Calu3 (cell line): ENCODE data around the gene HTR2C. TPM values are rescaled to one million over a fixed set of nuclear protein-coding genes. Genes with fewer than 3 reads are reported as not detected.

Experiments used
- BruUV-seq: library from RNA; stranded (reverse); fragments of 400-500 nt; replicated peaks from 2 replicates; lab custom pipeline; 2021; lab: Mats Ljungman, UMichigan
- CTCF ChIA-PET: fragments of 300-600 bp; sonication (Branson Sonifier 250); formaldehyde crosslinking; loops from one replicate; lab custom pipeline; 2022; ENCODE audit warnings: antibody characterized with exemption; lab: Charles Lee
- DNase-seq: peaks from one replicate; pipeline ENCODE4 v3.0.0; 2022
- H3K27ac Mint-ChIP-seq: one replicate; pipeline ENCODE4 v1.8.0; 2022; ENCODE audit warnings: mixed read lengths; ENCODE audit not compliant: unreplicated experiment
- H3K27me3 Mint-ChIP-seq: one replicate; pipeline ENCODE4 v1.8.0; 2022; ENCODE audit warnings: mixed read lengths; ENCODE audit not compliant: unreplicated experiment
- H3K36me3 Mint-ChIP-seq: one replicate; pipeline ENCODE4 v1.8.0; 2022; ENCODE audit warnings: mild to moderate bottlenecking, moderate library complexity, mixed read lengths; ENCODE audit not compliant: insufficient read depth, unreplicated experiment
- H3K4me1 Mint-ChIP-seq: one replicate; pipeline ENCODE4 v1.8.0; 2022; ENCODE audit warnings: mild to moderate bottlenecking, low read depth, mixed read lengths; ENCODE audit not compliant: unreplicated experiment
- H3K4me3 Mint-ChIP-seq: one replicate; pipeline ENCODE4 v1.8.0; 2022; ENCODE audit warnings: mild to moderate bottlenecking, low read depth, moderate library complexity, mixed read lengths; ENCODE audit not compliant: unreplicated experiment
- H3K9me3 Mint-ChIP-seq: one replicate; pipeline ENCODE4 v1.8.0; 2022; ENCODE audit warnings: low read depth, mixed read lengths; ENCODE audit not compliant: unreplicated experiment
- CTCF ChIP-seq: fragments of 200-600 bp; IDR thresholded peaks from one replicate; pipeline ENCODE4 v1.8.0; 2022; ENCODE audit warnings: antibody characterized with exemption; ENCODE audit not compliant: unreplicated experiment
- intact Hi-C: fragments of 100-400 bp; cut with micrococcal nuclease; formaldehyde crosslinking; loops from one replicate; pipeline ENCODE4 v1.10.0; 2022; ENCODE audit not compliant: unreplicated experiment
- total RNA-seq: library from RNA; stranded (reverse); gene quantifications from 2 replicates; pipeline ENCODE4 v1.2.3, GENCODE V29; 2022

HTR2C gene
- total RNA-seq, 1 experiment from 2014 or later = not detected

GRCh38 chrX:114782925-114783324 lies 199.0 kb downstream of the HTR2C start:
- no peak overlapping the region for H3K4me3 Mint-ChIP-seq
- BruUV-seq = no TSS peak
- CTCF ChIA-PET = no interaction called here
- H3K27me3 Mint-ChIP-seq = no peaks in the 10 kb centered on the region
- DNase-seq = no peak
- intact Hi-C loops = no loop called here
- H3K27ac Mint-ChIP-seq = no peak overlapping the region
- H3K9me3 Mint-ChIP-seq = no peaks in the 10 kb centered on the region
- H3K4me1 Mint-ChIP-seq = no peaks in the 10 kb centered on the region
- no peaks in the 10 kb centered on the region for H3K36me3 Mint-ChIP-seq
- TF ChIP-seq CTCF = no peak

DNA sequence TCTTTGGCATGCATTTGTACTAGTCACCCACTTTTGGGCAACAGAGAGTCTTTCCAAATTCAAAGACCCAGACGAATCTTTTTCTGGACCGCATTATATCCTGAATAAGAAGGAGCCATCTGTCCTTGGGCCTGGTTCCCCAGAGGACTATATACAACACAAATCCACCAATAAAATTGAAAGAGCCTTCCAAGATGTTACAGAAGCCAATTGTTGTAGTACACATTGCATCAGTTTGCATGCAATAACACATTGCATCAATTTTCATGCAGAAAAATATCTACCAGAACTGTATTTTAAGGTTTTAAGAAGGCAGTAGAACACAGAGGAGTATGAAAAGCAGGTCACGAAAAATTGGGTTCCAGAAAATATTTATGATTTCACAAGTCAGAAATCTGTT lies 203.2 kb downstream of the HTR2C start:
- H3K4me3 Mint-ChIP-seq = no peak overlapping the region
- no peak overlapping the region for H3K27ac Mint-ChIP-seq
- no peak for DNase-seq
- no peaks in the 10 kb centered on the region for H3K27me3 Mint-ChIP-seq
- no peak for TF ChIP-seq CTCF
- H3K9me3 Mint-ChIP-seq = no peaks in the 10 kb centered on the region
- CTCF ChIA-PET = no interaction called here
- intact Hi-C loops = no loop called here
- H3K4me1 Mint-ChIP-seq = no peaks in the 10 kb centered on the region
- H3K36me3 Mint-ChIP-seq = no peaks in the 10 kb centered on the region
- BruUV-seq = no TSS peak

- CTCF ChIA-PET = no interaction called here
- Mint-ChIP-seq H3K4me1 (peaks cover 16% of the 10 kb centered on the region), H3K27me3 (no peaks in the 10 kb centered on the region), H3K4me3 (no peak overlapping the region), H3K36me3 (no peaks in the 10 kb centered on the region), H3K9me3 (no peaks in the 10 kb centered on the region), H3K27ac (peak overlapping the region; percentile 71)
- DNase-seq = peak; percentile 1
- intact Hi-C loops = no loop called here
- TF ChIP-seq CTCF = no peak
- BruUV-seq = no TSS peak
Observed at GRCh38 chrX:114797494-114797893, 213.6 kb downstream of the HTR2C start.

DNA sequence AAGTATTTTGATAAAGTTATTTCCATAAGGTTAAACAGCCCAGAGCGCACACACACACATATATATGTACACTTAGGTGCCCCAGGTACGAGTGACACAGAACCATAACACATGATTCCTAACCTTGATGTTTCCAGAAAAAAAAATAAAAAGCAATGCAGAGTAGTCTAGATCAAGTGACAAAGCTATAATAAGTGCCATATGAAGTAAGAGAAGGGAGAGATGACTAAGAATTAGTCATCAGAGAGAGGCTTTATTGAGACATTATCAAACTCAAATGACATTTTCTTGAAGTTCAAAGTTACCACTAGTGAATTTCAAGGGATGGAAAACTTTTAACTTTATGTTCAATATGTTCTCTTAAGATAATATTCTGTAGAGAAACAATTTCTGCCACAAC lies 215.0 kb downstream of the HTR2C start:
- CTCF ChIA-PET = no interaction called here
- DNase-seq = no peak

More for the DNA sequence above, 215.0 kb downstream of the HTR2C start:
- BruUV-seq = no TSS peak
- Mint-ChIP-seq H3K36me3 (no peaks in the 10 kb centered on the region), H3K9me3 (no peaks in the 10 kb centered on the region), H3K27ac (peak overlapping the region; percentile 77), H3K4me3 (no peak overlapping the region), H3K4me1 (peaks cover 16% of the 10 kb centered on the region), H3K27me3 (no peaks in the 10 kb centered on the region)
- no peak for TF ChIP-seq CTCF
- intact Hi-C loops = no loop called here
